MV-4-11 (cell line): ENCODE data around the gene TCERG1L.

Source experiments
- DNase-seq: peaks from one replicate; lab custom pipeline; 2025; lab: John Stamatoyannopoulos, UW

Gene TCERG1L

DNA sequence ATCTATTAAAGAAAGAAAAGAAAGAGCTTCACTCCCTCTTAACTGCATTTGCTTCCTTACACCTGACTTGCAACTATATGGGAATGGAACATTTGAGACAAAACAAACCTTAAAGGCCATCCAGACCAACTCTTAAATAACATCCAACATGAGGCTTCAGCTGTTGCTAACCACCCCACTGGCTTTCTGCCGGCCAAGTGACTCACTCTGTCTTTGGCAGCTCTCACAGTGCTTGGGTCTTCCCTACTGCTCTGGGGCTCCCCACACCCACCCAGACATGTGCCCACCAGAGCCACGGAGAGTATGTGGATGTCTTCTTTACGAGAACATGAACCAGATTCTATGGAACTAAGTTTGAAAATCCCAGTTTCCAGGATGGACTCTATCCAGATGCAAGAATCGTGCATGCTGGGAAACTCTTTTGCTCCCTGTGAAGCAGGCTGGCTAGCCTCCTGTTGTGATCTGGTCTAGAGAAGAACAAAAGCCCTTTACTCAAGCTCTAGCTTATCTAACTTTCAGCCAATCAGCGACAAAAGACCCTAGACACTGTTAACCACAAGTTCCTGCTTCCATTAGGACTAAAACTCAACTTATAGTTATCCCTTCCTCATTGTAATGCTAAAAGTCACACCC lies 245.7 kb downstream of the TCERG1L start:
- no peak for DNase-seq

DNA sequence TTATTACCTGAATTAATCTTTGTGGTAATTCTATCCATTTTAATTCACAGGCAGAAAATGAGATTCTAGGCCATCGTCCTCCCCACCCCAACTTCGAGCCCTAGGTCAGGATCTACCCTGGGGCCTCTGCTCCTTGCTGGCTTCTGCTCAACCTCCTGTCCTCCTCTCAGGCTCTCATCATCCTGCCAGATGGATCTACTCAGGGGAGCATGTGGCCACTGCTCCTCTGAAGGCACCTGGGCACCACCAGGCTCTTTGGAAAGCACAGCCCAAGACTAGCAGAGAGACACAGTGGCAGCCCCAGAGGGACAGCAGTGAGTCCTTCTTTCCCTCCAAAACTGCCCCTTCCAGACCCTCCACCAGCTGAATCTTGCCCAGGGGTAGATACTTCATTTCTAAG lies 248.2 kb downstream of the TCERG1L start:
- no peak for DNase-seq

DNA sequence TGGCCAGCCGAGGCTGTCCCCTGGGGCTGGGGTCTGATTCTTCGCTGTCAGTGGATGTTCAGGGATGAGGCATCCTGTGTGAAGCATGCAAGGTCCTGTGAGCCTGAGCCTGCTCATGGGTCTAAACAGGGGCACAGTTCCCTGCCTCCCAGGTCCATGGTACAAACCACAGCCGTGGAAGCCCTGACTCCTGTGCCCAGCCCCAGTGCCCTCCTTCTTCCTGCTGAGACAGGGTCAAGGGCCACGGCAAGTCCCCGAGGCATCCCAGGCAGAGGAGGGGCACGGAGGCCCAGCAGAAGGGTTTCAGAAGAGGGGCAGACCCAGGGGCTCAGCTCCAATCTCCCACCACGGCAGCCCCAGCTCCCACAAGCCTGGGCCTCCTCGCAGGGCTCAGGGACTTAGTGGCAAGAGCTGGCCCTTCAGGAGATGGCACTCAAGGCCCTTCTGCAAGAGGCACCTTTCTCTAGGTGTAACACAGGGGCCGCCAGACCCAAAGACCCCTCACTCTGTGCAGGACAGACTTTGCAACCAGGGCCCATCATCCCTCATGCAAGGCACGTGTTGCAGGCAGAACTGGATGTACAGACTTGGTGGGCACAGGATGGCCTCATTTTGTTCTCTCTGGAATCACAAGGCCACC lies 248.8 kb downstream of the TCERG1L start:
- DNase-seq = no peak

DNA sequence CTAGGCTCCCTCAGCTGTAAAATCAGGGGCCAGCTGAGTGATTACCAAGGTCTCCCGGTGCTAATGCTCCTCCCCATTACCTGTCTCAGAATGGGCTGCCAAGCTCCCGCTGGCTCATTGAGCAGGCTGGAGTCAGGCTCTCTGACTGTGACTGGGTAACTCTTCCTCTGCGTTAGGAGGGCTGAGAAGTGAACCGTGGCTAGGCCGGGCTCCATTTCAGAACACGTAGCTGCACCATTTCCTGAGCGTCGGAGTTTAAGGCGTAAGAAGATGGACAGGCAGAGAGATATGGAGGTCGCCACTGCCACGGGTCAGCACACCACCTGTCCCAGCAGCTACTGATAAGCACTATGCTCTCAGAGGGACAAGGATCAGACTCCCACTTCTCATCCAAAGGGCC lies 250.3 kb downstream of the TCERG1L start:
- no peak for DNase-seq

DNA sequence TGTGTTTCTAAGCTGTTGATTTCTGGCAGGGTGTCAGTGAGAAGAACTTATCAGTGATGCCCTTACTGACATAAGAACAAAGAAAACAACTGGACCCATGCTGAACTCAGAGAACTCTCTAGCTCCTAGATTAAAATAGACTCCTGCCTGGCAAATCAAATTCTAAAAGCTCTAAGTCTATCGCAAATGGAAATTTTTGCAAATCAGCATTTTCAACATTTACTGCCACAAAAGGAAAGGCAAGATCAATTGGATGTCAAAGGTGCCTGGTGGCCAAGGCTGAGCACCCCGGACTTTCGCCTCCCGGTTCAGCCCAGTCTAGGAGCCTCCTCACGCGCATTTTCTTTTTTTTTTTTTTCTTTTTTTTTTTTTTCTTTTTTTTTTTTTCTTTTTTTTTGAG lies 251.6 kb downstream of the TCERG1L start:
- no peak for DNase-seq

DNA sequence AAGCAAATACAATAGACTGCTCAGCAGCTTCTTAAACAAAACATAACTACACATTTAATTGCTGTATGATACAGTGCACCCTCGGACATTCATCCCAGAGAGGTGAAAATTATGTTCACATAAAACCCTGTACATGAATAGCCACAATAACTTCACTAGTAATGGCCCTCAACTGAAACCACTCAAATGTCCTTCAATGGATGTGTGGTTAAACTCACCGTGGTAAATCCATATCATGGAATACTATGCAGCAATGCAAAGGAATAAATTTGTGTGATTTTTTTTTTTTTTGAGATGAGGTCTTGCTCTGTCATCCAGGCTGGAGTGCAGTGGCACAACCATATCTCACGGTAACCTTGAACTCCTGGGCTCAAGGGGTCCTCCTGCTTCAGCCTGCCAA lies 252.7 kb downstream of the TCERG1L start:
- no peak for DNase-seq

DNA sequence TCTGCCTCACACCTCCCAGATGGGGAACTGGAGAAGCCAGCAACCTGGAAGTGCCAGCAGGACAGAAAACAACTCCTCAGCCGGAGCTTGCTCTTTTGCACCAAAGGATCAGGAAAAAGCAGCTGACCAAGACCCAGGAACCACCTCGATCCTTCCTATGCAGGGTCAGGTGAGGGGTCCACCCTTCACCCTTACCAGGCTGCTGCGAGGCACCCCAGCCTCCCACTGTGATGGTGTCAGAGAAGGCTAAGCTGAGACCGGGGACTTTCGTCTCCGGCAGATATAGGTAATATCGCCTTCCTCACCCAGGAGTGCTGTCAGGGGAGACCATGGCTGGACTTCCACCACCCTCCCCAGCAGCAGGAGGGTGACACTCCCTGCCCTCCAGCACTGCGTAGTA lies 254.7 kb downstream of the TCERG1L start:
- no peak for DNase-seq

DNA sequence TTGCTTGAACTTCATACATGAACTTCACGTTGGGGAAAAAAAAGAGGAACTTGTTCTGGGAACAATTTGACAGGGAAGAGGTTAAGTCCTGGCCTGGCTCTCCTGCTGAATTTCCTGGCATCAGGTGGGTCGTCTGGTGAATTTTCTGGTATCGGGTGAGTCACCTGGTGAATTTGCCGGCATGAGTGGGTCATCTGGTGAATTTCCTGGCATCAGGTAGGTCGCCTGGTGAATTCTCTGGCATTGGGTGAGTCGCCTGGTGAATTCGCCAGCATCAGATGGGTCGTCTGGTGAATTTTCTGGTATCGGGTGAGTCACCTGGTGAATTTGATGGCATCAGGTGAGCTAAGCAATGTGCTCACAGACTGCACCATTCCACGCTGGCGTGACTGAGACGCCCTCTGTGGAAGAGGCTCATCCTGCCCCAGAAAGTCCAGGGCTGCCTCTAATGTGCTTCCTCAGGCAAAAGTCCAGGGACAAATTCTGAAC lies 255.4 kb downstream of the TCERG1L start:
- no peak for DNase-seq

DNA sequence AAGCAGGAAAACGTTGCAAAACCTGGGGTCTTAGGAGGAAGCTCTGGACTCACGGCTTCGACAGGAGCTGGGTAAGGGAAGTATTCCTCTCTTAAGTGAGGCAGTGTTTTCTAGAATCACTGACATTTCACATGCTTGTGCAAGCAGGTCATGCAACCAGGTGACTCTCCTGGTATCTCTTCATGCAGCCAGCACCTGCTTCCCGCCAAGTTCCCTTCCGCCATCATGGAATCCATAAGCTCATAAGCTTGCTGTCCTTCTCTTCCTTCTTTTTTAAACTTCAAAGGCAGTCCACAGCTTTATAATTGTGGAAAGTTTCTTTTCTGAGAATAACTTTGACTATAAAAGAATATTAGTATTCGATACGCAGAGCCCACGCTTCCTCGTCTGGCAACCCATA lies 256.1 kb downstream of the TCERG1L start:
- DNase-seq = no peak

DNA sequence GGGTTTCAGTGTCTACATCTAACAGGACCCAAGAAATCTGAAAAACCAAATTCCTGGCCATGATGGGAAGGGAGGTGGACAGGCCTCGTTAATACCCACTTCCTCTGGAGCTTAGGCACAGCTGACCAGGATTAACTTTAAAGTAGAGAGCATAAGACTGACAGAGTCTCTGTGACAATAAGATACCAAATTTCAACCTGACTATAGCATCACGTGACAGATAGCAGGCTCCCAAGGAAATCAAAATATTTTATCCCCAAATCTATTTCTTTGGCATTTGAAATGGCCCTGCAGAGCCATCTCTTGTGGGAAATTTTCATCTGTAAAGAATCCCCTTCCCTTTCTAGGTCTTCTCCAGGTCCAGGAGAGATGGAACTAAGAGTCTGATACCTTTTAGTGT lies 258.3 kb downstream of the TCERG1L start:
- DNase-seq = no peak

DNA sequence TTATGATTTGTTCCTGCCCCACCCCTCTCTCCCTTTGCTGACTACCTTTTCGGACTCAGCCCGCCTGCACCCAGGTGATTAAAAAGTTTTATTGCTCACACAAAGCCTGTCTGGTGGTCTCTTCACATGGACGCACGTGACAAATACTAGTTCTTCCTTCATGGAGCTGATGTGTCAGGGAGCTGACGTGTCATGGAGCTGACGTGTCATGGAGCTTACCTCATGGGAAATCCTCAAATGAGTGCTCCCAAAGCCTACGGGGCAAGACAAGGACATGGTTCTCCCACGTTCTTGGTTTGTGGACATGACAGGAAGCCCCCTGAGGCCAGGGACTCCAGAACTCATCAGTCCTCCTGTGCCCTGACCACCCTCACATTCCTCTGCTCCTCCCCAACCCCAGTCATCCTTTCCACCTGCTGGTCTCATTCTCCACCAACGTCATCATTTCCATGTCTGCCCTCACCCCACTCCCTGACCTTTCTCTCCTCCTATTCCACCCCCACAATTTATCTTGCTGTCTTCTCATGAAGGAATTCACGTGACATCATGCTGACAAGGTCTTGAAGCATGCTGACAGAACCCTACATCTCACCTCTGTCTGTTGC lies 261.3 kb downstream of the TCERG1L start:
- DNase-seq = no peak

DNA sequence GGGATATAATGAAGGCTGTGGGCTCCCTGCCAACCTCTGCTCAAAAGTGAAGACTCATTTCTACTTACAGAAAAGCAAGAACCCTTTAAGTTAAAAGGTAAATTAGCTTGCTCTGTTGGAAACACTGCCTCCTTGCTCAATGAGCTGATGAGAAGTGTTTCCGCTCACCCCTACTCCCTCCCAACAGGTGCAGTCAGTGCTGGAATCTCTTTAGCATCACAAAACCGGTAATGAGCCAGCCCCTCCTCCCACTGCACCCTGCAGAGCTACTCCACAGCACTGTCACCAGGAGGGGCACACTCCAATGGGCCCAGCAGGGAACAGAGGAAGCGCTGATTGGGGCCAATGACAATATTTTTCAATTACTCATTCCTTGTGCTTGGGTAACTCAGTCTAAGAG lies 262.5 kb downstream of the TCERG1L start:
- no peak for DNase-seq

DNA sequence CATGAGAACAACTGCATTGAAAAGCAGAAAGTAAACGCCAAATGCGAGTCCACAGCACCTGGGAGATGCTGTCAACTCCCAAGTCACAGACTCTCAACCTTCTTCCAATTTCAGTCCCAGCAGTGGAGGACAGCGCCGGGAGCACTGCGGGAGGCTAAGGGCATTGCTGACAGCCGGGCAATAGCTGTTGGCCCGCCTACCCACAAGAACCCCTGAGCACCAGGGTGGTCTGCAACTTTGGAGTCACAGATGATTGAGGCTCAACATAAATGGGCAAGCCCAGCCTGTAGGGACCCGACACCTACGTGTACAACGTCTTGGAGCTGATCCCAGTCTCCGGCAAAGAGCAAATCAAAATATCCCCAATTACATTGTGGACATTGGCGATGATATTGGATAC lies 262.9 kb downstream of the TCERG1L start:
- DNase-seq = no peak

DNA sequence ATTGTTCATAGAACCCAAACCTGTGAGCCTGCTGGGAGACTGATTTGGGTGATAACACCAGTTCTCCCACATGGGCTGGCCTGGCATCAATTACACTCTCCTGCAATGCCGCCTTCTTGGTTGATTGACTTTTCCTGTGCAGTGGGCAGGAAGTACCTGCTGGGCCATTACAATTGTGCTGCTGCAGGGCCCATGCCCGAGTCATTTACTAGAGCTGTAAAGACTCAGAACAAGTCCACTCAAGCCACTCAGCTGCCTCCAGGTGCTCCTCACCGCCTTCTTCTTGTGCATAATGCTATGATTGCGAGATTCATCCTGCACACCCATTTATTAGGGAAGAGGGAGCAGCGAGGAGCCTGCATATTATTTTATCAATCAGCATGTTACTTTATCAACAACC lies 264.0 kb downstream of the TCERG1L start:
- DNase-seq = no peak

DNA sequence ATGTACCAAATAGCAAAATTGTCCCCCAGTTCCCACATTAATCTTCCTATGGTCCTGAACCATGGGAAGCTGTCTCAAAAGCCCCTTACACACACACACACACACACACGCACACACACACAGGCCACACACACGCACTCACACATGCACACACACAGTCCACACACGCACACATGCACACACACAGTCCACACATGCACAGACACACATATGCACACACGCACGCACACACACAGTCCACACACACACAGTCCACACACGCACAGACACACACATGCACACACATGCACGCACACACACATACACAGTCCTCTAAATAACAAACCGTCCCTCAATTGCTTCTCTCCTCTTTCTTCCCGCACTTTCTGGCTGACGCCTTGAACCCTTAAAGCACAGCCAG lies 265.3 kb downstream of the TCERG1L start:
- no peak for DNase-seq

DNA sequence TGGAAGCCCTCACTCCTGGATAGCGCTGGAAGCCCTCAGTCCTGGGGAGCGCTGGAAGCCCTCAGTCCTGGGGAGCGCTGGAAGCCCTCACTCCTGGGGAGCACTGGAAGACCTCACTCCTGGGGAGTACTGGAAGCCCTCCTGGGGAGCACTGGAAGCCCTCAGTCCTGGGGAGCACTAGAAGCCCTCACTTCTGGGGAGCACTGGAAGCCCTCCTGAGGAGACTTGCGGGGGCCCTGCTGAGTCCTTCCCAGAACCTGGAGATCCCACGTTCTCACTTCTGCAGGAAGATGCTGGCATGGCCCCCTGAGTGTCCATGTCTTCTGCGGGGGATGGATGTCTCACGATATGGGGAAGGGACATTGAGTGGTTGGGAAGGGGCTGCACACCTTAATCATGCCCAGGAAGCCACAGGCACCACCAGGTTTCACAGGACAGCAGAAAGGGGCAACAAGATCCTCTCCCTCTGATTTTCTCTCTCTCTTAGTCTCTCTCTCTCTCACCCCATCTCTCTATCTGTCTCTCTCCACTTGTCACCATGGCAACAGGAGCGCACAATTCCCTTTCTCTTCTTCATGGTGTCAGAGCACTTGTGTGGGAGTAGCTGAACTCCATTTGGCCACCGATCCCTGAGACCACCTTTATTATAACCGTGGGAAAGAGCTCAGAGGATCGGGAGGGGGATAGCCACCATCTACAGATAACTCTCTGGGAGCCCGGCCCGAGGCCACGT lies 267.0 kb downstream of the TCERG1L start:
- DNase-seq = no peak

DNA sequence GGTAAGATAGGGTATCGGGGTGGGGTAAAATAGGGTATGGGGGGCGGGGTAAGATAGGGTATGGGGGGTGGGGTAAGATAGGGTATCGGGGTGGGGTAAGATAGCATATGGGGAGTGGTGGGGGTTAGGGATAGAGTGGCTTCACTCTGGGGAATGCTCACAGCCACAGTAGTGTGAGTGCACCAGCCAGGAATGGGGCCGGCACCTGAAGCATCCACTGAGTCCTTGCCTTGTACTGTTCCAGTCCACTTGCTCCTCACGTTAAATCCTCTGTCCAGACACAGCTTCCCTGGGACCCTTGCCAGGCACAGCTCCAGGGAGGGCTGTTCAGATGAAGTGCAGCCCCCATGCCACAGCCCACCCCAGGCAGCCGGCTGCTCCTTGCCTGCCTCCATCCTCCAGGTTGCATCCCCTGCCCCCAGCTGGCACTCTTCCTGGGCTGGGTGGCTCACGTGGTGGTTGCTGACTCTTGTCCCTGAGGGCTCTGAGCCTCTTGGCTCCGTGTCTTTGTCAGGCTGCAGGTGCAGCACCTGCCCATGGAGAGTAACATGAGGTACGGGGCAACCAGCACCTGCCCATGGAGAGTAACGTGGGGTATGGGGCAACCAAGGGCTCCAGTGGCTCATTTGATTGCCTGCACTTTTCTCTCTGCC lies 268.4 kb downstream of the TCERG1L start:
- no peak for DNase-seq
